ENCODE measurements around the gene DKK3. TPM values are rescaled to one million over a fixed set of nuclear protein-coding genes. Genes with fewer than 3 reads are reported as not detected.

Gene DKK3
- total RNA-seq, 1 donor = 72.4 TPM

DNA sequence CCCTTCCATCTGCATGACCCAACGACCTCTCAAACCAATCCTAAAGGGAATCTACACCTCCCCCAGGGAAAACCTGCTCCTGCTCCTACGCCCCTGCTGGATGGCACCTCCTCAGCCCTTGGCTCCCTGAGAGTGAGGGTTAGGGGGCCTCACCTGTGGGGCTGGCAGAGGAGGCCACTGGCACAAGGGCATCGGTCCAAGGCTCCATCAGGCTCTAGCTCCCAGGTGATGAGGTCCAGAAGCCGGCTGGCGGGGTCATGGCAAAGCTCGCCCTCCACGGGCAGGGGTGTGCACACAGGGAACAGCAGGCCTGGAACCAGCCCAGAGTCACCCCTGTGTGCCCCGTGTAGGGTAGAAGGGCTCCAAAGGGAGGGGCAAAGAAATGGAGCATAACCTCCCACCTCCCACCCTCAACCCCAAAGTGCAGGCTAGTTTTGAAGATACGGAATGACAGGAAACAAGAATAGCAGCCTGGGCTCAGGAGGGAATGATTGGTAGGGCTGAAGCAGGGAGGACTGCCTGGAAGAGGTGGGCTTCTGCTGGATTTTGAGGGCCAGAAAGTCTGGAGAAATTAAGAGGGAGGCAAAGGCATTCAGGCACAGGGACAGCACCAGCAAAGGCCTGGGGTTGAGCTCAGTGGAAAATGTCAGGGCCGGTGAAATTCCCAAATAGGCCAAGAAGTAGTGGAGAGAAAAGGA, 42.6 kb downstream of the DKK3 start:
- Histone ChIP-seq H3K4me3 (ENCODE audit: insufficient read depth, low read length) (no peak overlapping the region), H4K20me1 (ENCODE audit: insufficient read depth, low read length) (no peaks in the 10 kb centered on the region), H3K36me3 (ENCODE audit: insufficient read depth, low read length) (no peaks in the 10 kb centered on the region), H3K4me1 (ENCODE audit: insufficient read depth, low read length) (no peaks in the 10 kb centered on the region), H3K27ac (ENCODE audit: low read depth, low read length) (no peak overlapping the region), H2AFZ (ENCODE audit: low read length) (no peak overlapping the region), H3K27me3 (ENCODE audit: insufficient read depth, low read length) (no peaks in the 10 kb centered on the region), H3K4me2 (ENCODE audit: insufficient read depth, low read length) (no peak overlapping the region), H3K9me3 (ENCODE audit: low read depth, low read length) (no peaks in the 10 kb centered on the region), H3K79me2 (ENCODE audit: insufficient read depth, low read length) (no peaks in the 10 kb centered on the region)
- no peak for TF ChIP-seq CTCF (IDR thresholded peaks at IDR 0.05; ENCODE audit: extremely low read depth, low read depth, low read length)
- DNase-seq (ENCODE audit: insufficient read length, low spot score, missing footprints) = no peak

DNA sequence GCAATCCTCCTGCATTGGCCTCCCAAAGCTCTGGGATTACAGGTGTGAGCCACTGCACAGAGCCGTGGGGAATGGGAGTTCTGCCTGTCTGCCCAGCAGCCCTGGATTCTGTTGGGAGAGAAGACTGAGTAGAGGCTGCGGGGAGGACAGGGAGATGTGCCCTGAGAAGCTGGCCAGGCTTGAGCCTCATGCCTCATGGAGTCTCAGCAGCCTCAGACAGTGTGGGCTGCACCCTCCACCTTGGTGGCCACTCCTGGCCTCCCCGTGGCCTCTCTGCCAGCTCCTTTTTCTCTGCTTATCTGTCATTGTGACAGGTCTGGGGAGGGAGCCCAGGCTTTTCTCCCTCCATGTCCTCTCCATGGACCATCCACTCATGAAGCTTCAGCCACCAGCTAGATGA, 43.2 kb downstream of the DKK3 start:
- Histone ChIP-seq H4K20me1 (ENCODE audit: insufficient read depth, low read length) (no peaks in the 10 kb centered on the region), H3K4me2 (ENCODE audit: insufficient read depth, low read length) (no peak overlapping the region), H3K79me2 (ENCODE audit: insufficient read depth, low read length) (no peaks in the 10 kb centered on the region), H3K9me3 (ENCODE audit: low read depth, low read length) (no peaks in the 10 kb centered on the region), H3K27me3 (ENCODE audit: insufficient read depth, low read length) (no peaks in the 10 kb centered on the region), H3K36me3 (ENCODE audit: insufficient read depth, low read length) (no peaks in the 10 kb centered on the region), H3K4me1 (ENCODE audit: insufficient read depth, low read length) (no peaks in the 10 kb centered on the region), H3K4me3 (ENCODE audit: insufficient read depth, low read length) (no peak overlapping the region), H3K27ac (ENCODE audit: low read depth, low read length) (no peak overlapping the region), H2AFZ (ENCODE audit: low read length) (no peak overlapping the region)
- TF ChIP-seq CTCF (IDR thresholded peaks at IDR 0.05; ENCODE audit: extremely low read depth, low read depth, low read length) = no peak
- no peak for DNase-seq (ENCODE audit: insufficient read length, low spot score, missing footprints)

DNA sequence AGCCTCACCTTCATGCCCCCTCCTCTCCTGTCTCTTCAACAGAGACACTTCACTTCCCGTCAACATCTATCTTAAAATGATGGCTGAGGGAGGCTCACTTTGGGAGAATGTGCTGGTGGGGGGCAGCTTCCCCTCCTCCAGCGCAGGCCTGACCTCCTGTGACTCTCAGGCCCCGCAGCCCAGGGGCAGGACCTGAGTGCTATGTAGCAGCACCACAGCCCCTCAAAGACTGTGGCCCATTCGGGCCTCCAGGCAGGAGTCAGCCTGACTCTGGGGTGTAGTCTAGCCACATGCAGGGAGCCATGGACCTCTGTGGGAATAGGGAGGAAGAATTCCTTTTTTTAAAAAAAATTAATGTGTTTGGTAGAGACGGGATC, 43.7 kb downstream of the DKK3 start:
- Histone ChIP-seq H3K36me3 (ENCODE audit: insufficient read depth, low read length) (no peaks in the 10 kb centered on the region), H4K20me1 (ENCODE audit: insufficient read depth, low read length) (no peaks in the 10 kb centered on the region), H3K4me2 (ENCODE audit: insufficient read depth, low read length) (no peak overlapping the region), H3K27ac (ENCODE audit: low read depth, low read length) (no peak overlapping the region), H3K4me3 (ENCODE audit: insufficient read depth, low read length) (no peak overlapping the region), H2AFZ (ENCODE audit: low read length) (no peak overlapping the region), H3K79me2 (ENCODE audit: insufficient read depth, low read length) (no peaks in the 10 kb centered on the region), H3K27me3 (ENCODE audit: insufficient read depth, low read length) (no peaks in the 10 kb centered on the region), H3K4me1 (ENCODE audit: insufficient read depth, low read length) (no peaks in the 10 kb centered on the region), H3K9me3 (ENCODE audit: low read depth, low read length) (no peaks in the 10 kb centered on the region)
- DNase-seq (ENCODE audit: insufficient read length, low spot score, missing footprints) = no peak
- no peak for TF ChIP-seq CTCF (IDR thresholded peaks at IDR 0.05; ENCODE audit: extremely low read depth, low read depth, low read length)

GRCh38 chr11:11963842-11964773, 44.3 kb downstream of the DKK3 start:
- H3K27ac ChIP-seq (ENCODE audit: low read depth, low read length) = no peak overlapping the region
- no peaks in the 10 kb centered on the region for H3K36me3 ChIP-seq (ENCODE audit: insufficient read depth, low read length)
- DNase-seq (ENCODE audit: insufficient read length, low spot score, missing footprints) = no peak
- H2AFZ ChIP-seq (ENCODE audit: low read length) = no peak overlapping the region
- no peak overlapping the region for H3K4me3 ChIP-seq (ENCODE audit: insufficient read depth, low read length)
- no peaks in the 10 kb centered on the region for H4K20me1 ChIP-seq (ENCODE audit: insufficient read depth, low read length)
- no peak overlapping the region for H3K4me2 ChIP-seq (ENCODE audit: insufficient read depth, low read length)
- no peaks in the 10 kb centered on the region for H3K4me1 ChIP-seq (ENCODE audit: insufficient read depth, low read length)
- TF ChIP-seq CTCF (IDR thresholded peaks at IDR 0.05; ENCODE audit: extremely low read depth, low read depth, low read length) = no peak
- no peaks in the 10 kb centered on the region for H3K79me2 ChIP-seq (ENCODE audit: insufficient read depth, low read length)
- no peaks in the 10 kb centered on the region for H3K27me3 ChIP-seq (ENCODE audit: insufficient read depth, low read length)
- no peaks in the 10 kb centered on the region for H3K9me3 ChIP-seq (ENCODE audit: low read depth, low read length)

Measured in osteoblast (primary cell).